GM18502 (cell line): ENCODE measurements around the gene POFUT2.

Experiments
- ATAC-seq: cut with Tn5 transposase; IDR thresholded peaks from one replicate; pipeline ENCODE4 v1.9.1; 2021; ENCODE audit warnings: mild to moderate bottlenecking; ENCODE audit not compliant: unreplicated experiment, poor library complexity

Gene POFUT2

DNA sequence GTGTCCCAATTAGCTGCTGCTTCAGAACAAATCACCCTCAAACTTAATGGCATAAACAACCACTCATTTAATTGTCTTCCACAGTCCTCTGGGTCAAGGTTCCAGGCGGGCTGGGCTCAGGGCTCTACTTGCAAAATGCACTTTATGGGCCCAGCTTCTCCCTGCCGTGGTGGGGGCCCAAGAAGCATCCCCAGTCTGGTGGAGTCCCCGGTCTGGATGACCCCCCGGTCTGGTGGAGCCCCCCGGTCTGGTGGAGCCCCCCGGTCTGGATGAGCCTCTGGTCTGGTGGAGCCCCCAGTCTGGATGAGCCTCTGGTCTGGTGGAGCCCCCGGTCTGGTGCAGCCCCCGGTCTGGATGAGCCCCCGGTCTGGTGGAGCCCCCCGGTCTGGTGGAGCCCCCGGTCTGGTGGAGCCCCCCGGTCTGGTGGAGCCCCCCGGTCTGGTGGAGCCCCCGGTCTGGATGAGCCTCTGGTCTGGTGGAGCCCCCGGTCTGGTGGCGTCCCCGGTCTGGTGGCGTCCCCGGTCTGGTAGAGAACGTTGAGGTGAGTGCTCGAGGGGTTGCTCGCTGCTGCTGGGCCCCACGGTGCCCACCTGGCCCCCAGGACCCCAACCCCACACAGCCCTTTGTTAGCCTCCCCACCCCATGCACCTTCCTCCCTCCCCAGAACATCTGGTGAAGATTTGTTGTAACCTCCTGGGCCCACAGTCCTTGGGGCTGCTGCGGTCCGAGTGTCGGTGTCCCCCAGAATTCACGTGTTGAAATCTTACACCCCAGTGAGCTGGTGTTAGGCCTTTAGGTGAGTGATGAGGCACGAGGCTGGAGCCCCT, 33.8 kb downstream of the POFUT2 start:
- no peak for ATAC-seq

DNA sequence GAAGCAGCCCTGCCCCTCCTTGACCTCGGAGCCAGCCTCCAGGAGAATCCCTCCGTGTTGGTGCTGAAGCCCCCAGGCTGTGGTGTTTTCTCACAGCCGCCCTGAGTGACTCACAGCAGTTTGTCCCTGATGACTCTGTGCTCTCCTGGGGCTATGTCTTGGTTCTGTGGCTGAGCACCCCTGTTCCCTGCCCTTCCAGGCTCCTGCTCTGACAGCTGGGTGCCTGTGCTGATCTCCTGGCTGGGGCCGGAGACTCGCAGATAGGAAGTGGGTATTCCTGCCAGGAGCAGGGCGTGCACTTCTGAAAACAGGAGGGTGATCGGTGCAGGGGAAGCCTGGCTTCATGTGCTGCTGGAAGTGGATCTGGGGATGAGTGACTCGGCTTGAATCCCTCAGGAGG, 34.5 kb downstream of the POFUT2 start:
- ATAC-seq = no peak

DNA sequence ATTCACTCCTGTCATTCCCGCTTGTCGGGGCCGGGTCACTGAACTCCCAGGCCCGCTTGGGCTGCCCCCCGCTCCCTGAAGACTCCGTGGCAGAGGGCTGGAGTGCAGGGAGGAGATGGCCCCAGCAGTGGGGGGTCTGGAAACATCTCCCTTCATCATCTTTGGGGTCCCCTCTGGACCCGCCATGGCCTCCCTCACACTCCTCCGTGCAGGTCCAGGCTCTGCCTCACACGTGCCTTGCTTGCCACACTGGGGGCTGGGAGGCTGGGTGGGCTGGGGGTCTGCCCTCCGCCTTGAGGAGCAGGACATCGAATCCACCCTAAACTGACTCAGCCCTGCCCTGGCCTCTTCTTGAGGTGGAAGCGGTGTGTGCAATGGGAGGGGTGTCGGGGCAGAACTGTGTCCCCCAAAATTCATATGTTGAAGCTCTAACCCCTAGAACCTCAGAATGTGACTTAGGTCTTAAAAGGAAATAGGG, 35.2 kb downstream of the POFUT2 start:
- no peak for ATAC-seq

DNA sequence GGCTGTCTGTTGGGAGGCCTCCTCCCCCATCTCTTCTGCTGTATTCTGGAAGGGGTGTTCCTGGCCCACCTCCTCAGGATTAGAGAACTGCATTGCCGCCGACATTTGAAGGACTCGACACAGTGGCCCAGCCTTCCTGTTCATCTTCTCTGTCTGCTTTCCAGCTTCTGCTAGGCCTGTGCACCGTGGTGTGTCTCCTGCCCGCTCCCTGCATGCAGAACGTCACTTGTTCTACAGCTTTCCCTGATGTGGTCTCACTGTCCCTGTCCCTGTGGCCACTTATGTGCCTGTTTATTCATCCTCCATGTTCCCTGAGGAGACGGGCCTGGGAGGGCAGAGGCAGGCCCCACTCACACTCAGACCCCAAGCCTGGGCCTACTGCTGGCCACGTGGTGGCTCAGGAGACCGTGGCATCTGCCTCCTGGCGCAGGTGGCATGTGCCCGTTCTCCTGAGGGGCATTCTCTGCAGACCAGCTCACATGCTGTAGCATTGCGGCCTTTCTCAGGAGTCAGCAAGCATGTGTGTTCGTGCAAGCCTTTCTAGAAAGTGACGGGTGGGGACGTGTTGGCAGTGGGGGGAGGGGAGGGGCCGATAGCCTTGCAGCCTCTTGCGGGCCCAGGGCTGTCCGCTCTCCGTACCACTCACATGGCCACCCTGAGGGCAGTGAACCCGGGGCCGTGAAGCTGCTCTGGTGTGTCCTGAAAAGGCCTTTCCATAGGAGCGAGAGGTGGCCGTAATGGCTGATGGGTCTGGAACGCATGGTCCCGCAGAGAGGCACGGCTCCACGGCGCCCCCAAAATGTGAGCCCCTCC, 35.9 kb downstream of the POFUT2 start:
- no peak for ATAC-seq

DNA sequence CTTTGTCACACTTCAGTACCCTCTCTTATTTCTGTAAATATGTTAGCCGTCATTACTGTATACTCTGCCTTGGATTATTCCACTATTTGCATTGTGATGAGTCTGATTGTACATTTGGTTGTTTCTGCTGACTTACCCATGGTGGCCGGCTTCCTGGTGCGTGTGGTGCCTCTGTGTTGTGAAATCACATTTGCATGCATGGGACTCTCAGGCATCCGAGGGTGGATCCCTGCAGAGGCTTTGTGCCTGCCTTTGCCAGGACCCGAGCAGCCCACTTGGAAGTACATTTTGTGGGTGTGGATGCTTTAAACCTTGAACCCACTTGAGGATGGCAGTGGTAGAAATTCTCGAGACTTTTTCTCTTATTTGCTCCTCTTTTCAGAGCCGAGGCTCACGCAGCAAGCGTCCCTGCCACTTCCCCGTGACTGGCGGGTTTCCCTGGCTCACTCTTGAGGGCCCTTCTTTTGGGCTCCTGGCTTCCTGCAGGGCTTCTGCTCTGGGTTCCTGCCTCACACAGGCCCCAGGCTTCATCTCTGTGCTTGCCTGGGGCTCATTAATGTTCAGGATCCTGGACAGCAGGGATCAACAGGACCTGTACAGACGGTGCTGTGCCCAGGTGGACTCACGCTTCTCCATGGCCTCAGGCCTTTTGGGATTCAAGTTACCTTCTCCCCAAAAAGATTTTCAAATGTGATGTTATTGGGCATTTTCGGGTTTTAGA, 36.6 kb downstream of the POFUT2 start:
- ATAC-seq = no peak

DNA sequence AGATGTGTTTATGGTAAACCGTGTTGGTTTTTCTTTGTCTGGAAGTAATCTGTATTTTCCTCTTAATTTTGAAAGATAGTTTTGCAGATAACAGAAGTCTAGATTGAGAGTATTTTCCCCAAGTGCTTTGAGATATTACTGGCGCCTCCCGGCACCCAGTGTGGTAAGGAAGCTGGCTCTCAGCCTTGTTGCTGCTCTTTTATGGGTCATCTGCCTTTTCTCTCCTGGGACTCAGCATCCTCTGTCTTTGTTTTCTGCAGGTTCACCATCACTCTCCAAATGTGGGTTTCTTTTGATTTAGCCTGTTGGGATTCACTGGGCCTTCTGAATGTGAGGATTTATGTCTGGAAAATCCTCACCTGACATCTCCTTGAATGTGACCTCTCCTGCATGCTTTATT, 37.4 kb downstream of the POFUT2 start:
- no peak for ATAC-seq

DNA sequence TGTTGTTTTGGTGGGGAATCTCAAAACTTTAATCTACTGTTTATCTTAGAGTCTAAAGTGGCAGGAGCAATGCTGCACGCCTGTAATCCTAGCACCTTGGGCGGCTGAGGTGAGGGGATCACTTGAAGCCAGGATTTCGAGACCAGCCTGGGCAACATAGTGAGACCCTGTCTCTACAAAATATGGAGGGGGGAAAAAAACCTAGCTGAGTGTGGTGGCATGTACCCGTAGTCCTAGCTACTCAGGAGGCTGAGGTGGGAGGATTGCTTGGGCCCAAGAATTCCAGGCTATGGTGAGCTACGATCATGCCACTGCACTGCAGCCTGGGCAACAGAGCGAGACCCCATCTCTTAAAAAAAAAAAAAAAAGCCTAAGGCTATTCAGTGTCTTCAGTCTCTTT, 38.1 kb downstream of the POFUT2 start:
- ATAC-seq = no peak

DNA sequence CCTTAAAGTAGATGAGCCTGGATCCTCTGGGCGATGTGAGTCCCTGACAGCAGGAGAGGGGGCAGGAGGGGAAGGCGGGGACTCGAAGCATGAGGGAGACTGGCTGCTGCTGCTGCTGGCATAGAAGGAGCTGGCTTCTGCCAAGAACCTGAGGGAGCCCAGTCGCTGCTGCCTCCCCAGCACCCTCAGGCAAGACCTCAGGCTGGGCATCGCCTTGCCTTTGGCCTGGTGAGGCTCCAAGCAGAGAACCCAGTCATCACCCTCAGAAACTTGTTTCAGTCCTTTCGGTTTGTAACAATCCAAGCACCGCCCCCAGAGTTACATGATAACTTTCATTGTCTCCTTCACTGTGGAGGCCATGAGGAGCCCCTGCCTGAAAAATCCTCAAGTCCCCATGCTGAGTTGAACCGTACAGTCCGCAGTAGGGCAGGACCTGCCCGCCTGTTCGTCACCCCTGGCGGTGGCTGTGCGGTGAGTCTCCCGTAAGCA, 38.8 kb downstream of the POFUT2 start:
- ATAC-seq = no peak

DNA sequence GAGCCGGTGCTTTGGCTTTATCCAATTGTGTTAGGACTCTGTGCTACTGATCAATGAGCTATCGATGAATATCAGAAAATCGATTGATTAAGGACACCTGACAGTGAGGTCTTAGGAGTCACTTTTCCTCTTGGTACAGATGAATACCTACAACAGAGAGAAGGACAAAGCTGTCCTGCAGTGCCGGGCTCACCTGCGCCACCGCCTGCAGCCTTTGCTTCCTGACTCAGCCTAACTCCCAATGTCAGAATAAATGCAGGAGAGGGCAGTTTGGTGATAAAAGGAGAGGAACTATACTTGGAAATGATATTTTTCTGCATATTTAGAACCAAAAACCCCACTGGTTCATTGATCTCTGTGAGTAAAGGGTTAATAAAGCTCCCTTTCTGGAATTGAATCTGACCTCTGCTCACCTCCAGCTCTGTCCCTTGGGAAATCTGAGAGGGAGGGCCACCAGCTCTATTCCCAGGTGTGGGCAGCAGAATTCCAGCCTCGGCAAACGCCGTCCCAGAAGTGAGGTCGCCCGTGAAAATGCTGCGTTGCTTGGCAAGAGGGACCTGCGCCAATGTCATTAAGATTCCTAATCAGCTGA, 39.3 kb downstream of the POFUT2 start:
- no peak for ATAC-seq

DNA sequence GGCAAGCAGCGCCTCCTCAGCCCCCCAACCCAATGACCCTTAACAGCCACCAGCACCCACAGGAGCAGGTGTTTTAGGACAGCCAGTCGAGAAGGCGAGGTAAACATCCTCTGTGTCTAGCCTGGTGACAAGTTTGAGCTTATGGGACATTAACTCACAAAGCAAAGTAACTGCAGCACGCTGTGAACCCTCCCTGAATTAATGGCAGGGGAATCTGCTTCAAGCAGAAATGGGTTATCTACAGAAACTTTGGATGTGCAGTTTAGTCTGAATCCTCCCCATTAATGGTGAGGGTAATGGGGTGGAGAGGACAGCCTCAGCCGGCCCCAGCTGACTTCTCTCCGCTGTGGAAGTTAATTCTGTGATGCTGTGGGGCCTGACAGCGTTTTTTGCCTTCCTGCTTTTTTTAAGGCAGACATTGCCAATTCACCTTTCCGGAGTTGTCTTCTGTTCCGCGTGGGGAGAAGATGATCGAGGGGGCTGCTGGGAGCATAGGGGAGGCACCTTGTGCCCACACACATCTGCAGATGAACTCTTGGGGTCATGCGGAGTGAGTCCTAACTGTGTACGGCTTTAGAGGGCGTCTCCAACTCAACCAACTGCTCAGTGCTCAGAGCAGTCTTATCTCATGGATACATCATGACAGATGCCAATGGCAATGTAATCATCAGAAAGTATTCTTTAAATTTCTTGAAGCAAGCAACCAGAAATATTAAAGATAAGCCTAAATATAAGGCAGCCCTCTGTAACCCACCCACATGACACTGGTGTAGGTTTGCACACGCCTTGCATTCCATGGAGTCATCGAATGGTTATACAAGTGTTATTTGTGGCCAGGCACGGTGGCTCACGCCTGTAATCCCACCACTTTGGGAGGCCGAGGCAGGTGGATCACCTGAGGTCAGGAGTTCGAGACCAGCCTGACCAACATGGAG, 41.0 kb downstream of the POFUT2 start:
- ATAC-seq = no peak

DNA sequence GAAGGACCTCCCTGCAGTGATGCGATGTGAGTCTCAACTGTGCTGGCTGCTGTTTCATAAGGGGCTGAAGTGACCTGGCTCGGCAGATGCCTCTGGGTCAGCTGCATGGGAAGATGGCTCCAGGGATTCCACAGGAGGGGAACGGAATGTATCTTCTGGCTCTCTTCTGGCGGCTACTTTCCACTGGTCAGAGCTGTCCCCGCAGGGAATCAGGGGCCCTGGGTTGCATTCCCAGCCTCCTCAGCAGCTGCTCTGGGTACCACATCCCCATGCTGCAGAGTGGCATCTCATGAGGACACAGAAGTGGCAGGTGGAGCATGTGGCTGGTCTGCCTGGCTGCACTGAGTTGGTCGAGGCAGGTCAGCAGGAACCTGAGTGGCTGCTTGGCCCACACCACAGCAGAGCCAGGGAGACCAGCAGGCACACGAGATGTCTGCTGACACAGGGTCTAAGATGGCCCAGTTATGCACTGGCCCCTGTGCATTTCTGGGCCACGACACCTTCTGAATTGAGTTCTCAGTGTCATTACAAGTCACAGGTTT, 42.8 kb downstream of the POFUT2 start:
- no peak for ATAC-seq

DNA sequence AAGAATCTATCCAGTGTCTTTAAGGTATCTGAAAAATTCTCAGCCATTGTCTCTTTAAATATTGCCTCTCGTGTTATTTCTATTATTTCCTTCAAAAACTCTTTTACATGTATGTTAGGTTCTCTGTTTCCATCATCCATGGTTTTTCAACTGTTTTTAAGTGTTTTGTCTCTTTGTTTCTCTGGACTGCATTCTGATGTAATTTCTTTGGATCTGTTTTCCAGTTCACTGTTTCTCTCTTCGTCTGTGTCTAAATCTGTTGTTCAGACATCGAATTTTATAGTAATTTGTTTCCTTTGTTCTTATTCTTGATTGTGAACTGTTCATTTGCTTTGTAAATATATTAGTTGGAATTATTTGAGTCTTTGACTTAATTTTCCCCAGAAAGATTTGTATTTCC, 44.1 kb downstream of the POFUT2 start:
- ATAC-seq = no peak

DNA sequence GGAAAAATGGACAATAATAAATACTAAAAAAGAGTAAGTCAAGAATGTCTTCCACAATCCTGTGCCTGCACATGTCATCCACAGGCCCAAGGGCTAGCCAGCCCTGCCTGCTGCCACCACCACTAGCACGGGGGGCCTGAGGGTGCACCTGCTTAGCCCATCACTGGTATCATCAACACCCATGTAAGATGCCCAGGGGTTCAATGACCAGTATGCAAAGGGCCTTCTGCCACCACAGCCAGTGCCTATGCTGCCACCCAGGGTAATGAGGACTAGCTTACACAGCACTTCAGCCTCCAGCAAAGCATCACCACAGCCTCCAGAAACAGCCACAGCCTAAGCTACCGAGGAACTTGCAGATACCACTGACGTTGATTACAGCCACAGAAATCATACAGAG, 46.3 kb downstream of the POFUT2 start:
- no peak for ATAC-seq

DNA sequence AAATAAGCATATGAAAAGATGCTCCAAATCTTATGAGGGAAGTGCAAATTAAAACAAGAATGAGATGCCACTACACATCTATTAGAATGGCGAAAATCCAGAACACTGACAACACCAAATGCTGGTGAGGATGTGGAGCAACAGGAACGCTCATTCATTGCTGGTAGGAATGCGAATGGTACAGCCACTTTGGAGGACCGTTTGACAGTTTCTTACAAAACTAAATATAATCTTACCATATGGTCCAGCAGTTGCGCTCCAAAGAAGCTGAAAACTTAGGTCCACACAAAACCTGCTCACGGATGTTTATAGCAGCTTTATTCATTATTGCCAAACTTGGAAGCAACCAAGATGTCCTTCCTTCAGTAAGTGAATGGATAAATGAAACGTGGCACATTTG, 50.3 kb downstream of the POFUT2 start:
- no peak for ATAC-seq

DNA sequence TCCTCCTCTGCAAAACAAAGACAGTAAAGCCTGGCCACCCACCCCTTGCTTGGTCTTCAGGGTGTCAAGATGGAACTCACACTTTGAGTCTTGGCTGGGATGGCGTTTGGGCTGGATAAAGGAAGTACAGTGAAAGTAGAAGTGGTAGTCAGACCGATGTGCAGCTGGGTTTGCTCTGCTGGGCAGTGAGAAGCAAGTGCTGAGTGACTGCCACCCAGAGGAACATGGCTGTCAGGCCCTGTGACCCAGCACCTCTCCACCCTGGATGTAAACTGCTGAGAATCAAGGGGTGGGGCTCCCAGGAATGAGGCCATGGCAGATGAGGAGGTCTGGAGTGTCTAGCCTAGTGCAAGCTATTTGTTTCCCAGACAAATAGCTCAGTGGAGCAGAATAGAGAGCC, 51.2 kb downstream of the POFUT2 start:
- no peak for ATAC-seq

DNA sequence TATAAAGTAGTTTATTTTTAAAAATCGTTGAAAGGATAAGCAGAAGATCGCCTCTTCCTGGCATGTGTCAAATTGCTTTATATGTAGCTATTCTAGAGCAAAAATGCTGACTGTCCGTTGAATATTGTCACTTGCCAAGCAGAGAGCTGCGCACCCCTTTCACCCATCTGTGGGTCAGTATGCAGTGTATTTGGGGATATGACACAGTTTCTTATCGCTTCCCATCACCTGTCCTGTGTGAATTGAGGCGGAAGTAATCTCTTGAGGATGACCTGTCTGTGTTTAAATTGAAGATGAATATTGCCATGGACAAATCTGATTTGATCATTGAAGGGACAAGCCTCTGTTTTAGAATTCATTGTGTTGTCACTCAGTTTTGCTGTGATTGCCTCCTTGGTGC, 52.2 kb downstream of the POFUT2 start:
- ATAC-seq = no peak

DNA sequence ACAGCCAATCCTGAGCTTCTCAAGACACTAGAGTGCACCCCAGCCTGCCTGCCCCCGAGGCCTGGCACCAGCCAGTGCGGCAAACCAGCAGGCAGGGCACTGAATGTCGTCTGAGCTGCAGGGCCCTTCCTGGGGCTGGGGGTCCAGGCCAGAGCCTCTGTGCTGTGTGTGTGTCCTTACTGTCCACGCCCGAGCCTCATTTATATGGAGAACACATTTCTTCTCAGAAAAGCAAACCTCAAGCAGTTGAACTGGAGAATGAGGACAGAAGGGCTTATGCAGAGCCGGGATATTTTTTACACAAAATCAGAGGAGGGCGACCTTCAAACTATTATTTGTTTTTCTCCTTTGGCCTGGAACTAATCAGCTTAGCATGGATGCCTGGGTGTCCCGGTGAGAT, 52.7 kb downstream of the POFUT2 start:
- ATAC-seq = no peak

DNA sequence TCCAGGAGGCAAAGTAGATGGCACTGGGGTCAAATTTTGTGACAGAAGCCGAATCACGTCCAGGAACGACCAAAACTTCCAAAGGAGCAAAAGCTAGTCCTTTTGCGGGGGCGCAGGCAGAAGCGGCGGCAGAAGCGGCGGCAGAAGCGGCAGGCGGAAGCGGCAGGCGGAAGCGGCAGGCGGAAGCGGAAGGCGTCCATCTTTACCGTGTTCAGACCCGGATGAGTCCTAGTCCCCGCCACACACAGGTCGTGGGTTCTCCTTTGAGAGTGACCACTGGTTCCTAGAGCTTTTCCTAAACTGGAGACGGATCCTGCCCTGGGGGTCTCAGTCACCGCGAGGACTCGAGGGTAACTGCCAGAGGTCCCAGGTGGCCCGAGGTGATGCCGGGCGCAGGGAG, 53.6 kb downstream of the POFUT2 start:
- ATAC-seq = no peak

DNA sequence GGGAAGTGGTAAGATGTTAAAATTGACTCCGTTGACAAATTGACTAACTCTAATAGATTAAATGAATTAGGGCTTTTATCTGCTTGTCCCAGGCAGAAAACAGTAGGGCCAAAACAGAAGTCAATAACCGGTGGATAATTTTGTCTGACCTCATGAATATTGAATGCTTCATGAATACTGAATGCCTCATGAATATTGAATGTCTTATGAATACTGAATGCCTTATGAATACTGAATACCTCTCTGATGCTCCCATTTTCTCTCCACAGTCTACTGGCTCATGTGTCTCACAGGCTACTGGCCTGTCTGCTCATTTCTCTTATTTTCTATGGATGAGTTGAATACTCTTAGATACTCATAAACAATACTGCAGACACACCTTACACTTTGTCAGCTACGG, 56.0 kb downstream of the POFUT2 start:
- no peak for ATAC-seq
